Bone marrow (tissue), 2 donors: Measurements from ENCODE around the gene RGPD4.
"Not testable (repeated sequence)": the region's sequence is repeated elsewhere in the genome, so short reads cannot be mapped to it uniquely, and the experiment has no call there.

ENCODE experiments used
- DNase-seq, 2 donors: peaks; one replicate each; lab custom pipeline; 2025; lab: John Stamatoyannopoulos, UW

RGPD4 gene

DNA sequence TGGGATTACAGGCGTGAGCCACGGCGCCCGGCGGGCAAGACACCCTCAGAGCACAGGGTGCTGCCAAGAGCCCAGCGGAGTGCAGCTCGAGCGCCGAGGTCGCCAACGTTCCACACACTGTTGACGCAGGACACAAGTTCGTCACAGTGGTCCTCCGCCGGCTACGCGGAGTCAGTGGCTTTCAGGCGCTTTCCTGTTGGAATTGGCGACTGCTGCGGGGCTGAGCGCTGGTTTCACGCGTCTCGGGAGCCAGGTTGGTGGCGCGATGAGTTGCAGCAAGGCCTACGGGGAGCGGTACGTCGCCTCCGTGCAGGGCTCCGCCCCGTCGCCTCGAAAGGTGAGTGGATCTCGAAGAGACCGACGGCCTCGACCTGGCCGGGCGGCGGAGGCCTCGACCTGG, at the start of gene RGPD4:
RGPD4 (plus strand) TSS at position 144 of the 400 bp plus-strand sequence; CDS start at position 266, 122 bp downstream.
- not testable (repeated sequence) for DNase-seq

DNA sequence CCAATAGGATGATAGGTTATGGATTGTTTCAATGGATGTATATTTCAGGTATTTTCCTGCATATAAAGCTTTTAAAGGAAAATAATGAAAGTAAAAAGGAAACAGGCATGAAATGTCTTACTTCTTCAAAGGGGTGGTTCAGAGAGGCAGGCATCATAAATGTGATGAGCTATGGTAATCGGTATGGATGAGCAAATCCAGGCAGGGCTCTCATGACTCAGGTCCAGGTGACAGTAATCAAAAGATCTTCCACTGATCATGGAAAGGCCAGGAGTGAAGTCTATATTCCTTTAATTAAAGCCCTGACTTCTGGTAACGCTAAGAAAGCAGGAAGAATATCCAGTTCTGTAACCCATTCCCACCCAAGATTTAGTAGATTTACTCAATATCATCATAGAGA, 48.7 kb upstream of the RGPD4 start:
- DNase-seq: no peak

- no peak for DNase-seq
These were observed 40.9 kb upstream of the RGPD4 start for GRCh38 chr2:107785756-107786155.

DNA sequence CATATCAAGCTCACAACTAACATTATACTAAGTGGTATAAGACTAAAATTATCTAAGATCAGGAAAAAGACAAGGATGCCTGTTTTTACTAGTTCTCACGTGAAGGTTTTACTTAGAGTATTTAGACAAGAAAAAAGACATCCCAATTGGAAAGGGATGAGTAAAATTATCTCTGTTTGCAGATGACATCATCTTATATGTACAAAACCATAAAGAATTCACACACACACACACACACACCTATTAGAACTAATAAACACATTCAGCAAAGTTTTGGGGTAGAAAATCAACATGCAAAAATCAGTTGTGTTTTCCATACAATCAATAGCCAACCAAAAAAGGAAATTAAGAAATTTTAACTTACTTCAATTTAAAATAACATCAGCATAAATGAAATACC, 35.9 kb upstream of the RGPD4 start:
- DNase-seq: no peak

GRCh38 chr2:107801498-107801897, 25.2 kb upstream of the RGPD4 start:
- no peak for DNase-seq

DNA sequence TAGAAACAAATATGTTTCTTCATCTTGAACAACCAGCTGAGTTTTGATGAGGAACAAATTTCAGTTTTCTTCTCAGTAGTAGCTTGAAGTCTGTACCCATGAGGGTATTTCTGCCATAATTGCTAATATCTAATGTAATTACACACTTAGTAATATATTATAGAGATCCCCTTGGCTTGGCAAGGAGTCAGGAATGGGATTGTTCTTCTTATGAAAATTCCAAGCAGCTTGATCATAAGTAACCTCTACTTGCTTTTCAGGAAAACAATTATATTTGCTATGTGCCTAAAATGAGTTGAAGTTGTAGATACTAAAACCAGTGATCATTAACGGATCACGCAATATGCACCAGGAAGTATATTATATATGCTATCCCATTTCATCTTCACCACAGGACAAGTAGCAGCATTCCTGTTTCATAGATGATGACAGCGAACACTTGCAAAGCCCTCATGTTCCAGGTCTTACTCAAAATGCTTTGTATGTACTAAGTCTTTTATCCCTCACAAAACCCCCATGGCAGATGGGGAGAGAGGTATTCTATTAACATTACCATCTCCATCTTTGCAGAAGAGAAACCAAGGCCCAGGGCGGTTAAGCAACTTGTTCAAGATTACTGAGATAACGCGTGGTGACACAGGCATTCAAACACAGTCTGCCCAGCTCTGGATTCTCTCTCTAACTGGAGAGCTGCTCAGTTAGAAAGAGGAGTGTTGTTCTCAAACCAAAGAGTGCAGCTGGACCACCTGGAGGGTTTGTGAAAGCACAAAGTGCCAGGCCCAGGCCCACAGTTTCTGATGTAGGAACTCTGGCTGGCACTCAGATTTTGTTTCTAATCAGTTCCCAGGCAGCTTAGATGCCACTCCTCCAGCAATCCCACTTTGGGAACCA, 21.8 kb upstream of the RGPD4 start:
- no peak for DNase-seq

DNA sequence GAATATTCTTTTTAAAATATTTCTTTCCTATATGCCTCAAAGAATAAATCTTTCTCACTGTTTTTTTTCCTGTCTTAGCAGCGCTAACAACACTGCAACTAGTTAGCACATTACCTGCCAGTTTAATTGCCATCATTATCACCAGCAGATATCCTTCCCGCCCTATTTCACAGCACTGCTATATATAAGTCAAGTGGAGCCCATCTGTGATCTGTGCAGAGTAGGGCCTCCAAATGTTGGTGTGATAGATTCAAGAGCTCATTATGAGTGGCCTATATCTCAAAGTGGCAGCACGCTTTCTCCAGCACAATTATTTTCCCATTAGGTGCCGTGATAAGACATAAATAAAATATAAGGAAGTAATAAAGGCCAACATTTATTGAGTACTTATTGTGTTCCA, 19.8 kb upstream of the RGPD4 start:
- DNase-seq: no peak

GRCh38 chr2:107807988-107808387, 18.7 kb upstream of the RGPD4 start:
- no peak for DNase-seq

DNA sequence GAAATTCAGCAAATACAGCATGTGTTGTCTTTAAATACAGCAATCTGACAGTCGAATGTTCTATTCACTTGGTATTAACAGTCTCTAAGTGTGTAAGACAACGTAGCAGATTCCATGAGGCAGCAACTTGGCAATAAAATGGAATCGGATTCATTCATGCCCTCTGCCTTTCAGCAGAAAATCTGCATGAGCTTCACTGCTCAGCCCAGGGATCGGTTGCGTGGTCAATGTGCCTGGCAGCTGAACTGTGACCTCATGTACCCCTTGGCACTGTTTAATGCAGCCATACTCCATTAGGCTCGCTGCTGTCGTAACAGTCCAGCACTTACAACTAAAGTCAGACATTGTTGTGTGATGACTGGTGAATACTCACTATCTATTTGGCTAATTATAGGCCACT, 17.7 kb upstream of the RGPD4 start:
- no peak for DNase-seq

DNA sequence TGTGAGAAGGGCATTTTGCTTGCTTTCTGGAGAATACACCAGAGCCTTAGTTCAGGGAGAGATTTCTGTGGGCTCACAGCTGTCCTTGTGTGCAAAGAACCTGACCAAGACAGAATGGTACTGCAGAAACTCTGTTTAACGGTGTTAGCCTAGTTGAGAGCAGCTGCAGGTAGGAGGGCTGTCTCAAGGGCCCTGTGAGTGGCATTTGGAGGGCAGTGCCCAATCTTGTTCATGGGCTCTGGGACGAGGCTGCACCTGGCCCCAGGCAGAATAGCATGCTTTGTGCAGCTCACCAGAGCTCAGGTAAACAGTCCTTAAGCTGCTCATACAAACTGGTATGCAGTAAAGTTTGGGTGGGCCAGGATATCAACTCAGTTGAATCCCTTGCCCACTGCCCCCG, 16.9 kb upstream of the RGPD4 start:
- no peak for DNase-seq

DNA sequence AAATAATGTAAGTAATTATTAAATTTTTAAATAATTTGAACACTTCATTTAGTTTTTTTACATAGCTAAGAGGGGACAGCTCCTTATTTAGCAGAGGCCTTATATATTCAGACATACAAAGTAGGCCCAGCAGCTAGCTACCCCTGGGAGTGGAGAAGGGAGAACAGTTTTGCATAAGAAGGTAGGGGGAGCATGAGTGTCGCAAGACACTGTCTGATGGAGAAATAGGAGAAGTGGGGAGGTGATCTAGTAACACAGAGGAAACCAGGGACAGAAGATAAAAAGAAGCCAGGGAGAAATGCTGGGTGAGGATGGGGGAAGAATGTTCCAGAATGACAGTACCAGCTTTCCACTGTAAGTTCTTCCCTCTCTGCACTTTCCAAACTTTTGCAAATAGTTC, 16.0 kb upstream of the RGPD4 start:
- DNase-seq: no peak

- DNase-seq: no peak
These were observed 15.3 kb upstream of the RGPD4 start for GRCh38 chr2:107811411-107811810.

GRCh38 chr2:107812006-107812405, 14.7 kb upstream of the RGPD4 start:
- DNase-seq: no peak

- DNase-seq: no peak
These were observed 9.3 kb upstream of the RGPD4 start for GRCh38 chr2:107817378-107817777.

GRCh38 chr2:107822302-107822701, 4.4 kb upstream of the RGPD4 start:
- DNase-seq: no peak

DNA sequence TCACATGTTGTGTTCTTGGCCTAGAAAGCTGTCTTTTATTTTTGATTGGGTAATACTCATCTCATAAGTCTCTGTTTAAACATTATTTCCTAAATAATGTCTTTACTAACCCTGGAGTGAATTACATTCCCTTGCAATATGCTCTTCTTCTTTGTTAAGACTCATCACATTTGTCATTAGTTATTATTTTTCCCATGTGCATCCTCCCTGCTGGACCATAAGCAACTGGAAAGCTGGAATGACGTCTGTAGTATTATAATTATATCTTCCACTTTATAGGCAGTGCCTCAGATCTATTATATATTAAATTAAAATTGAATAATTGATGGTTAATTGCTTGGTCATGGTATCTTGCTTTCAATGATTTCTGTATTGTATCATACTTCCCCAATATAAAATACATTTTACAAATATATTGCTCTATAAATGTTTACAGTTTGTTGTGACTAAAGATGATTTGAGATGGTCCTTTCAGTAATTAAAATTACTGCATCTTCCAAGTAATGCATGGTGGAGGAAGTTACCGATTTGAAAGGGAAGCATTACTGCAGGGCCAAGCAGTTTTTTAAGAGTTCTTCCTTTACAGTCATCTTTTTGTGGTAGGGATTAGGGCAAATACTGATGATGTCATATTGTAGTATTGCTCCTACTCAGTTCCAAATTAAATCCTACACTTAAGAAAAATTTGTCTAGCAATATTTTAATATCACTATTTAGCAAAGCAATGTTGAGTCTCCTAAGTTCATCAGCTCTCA, 2.1 kb upstream of the RGPD4 start:
- no peak for DNase-seq

GRCh38 chr2:107825206-107825563, 1.5 kb upstream of the RGPD4 start:
- no peak for DNase-seq

GRCh38 chr2:107829514-107829913, 2.8 kb downstream of the RGPD4 start:
- not testable (repeated sequence) for DNase-seq

GRCh38 chr2:107833152-107833551, 6.5 kb downstream of the RGPD4 start:
- DNase-seq: not testable (repeated sequence)

DNA sequence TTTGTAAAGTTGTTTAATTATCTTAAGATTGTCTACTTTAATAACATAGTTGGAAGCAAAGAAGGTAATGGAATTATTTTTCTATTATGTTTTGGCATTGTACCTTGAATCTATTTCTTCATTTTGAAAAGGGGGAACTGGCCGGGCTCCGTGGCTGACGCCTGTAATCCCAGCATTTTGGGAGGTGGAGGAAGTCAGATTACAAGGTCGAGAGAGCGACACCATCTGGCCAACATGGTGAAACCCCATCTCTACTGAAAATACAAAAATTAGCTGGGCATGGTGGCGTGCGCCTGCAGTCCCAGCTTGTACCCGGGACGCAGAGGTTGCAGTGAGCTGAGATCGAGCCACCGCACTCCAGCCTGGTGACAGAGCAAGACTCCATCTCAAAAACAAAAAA, 6.9 kb downstream of the RGPD4 start:
- DNase-seq: not testable (repeated sequence)

DNA sequence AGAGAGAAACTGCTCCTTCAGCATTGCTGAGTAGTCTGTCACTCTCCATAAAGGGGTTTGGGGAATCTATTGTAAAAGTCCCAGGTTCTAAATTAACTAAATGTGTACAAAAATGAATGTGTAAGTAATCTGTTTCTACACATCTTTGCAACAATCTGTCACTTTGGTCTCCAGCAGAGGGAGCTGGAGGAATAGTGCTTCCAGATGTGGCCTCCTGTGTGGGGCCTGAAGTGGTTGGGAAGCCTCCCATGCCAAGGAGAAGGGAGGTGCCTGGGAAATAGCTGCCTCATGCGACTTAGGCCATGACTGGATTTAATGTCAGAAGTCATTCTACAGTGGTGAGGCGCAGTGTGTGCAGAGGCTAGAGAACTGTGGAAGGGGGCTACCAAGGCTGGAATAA, 89.4 kb downstream of the RGPD4 start:
- not testable (repeated sequence) for DNase-seq

DNA sequence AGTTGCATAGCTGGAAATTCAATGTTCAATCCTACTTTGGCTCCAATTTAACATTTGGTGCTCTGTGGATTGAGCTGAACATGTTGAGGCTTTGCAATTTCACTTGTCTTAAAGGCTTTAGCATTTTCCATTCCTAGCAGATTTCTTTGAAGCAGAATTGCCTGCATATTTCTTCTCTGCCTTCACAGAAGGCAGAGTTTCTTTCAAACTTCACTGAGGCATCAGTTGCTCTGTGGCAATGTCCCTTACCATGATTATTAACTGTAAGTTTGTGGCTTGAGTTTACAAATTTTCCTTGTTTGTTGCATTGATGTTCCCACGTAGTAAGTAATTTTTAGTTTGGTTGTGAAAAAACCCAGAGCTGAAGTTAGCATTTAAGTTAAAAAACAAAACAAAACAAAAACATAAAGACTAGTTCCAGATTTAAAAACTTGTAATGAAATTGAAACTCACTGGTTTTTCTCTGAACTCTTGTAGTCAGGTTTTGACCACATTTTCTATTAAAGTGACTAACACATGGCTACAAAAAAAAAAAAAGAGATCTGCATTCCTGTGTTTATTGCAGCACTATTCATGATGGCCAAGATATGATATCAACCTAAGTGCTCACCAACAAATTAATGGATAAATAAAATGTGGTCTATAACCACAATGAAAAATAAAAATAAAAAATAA, 90.1 kb downstream of the RGPD4 start:
- not testable (repeated sequence) for DNase-seq
